GM19324 (cell line): ENCODE data around the gene CD200.

Experiments
- ATAC-seq: cut with Tn5 transposase; IDR thresholded peaks from one replicate; pipeline ENCODE4 v1.9.1; 2021; ENCODE audit warnings: mild to moderate bottlenecking, moderate library complexity; ENCODE audit not compliant: unreplicated experiment, low FRiP score

CD200 gene

GRCh38 chr3:112333002-112333380 is at the start of gene CD200:
Gene CD200, plus strand, starts transcription at chr3:112333156. Its CDS starts 57 bp downstream, at chr3:112333213.
- ATAC-seq: peak; percentile 61

- ATAC-seq: no peak
These were observed 43.9 kb upstream of the CD200 start for GRCh38 chr3:112289011-112289410.

- ATAC-seq: peak; percentile 42
These were observed 39.3 kb upstream of the CD200 start, which contains the start of gene SLC9C1 for GRCh38 chr3:112293368-112294321. Gene SLC9C1, minus strand, starts transcription at chr3:112294216. Its CDS starts 7,425 bp downstream, at chr3:112286791.

- no peak for ATAC-seq
These were observed 35.2 kb upstream of the CD200 start for GRCh38 chr3:112297714-112298113.

- ATAC-seq: no peak
These were observed 34.2 kb upstream of the CD200 start for GRCh38 chr3:112298781-112299180.

- ATAC-seq: no peak
These were observed 30.7 kb upstream of the CD200 start for GRCh38 chr3:112302150-112302830.

GRCh38 chr3:112302881-112303763 is 29.8 kb upstream of the CD200 start:
- peak; percentile 42 for ATAC-seq

GRCh38 chr3:112303764-112304325 is 29.1 kb upstream of the CD200 start:
- peak; percentile 40 for ATAC-seq

GRCh38 chr3:112304611-112305010 is 28.3 kb upstream of the CD200 start:
- no peak for ATAC-seq

GRCh38 chr3:112306825-112307224 is 26.1 kb upstream of the CD200 start:
- no peak for ATAC-seq

- ATAC-seq: no peak
These were observed 25.4 kb upstream of the CD200 start for GRCh38 chr3:112307557-112307956.

GRCh38 chr3:112308151-112308911 is 24.6 kb upstream of the CD200 start:
- ATAC-seq: no peak

- ATAC-seq: no peak
These were observed 18.3 kb upstream of the CD200 start for GRCh38 chr3:112314649-112315048.

GRCh38 chr3:112315791-112316190 is 17.2 kb upstream of the CD200 start:
- ATAC-seq: no peak

GRCh38 chr3:112319516-112320276 is 13.3 kb upstream of the CD200 start:
- no peak for ATAC-seq

GRCh38 chr3:112320691-112321090 is 12.3 kb upstream of the CD200 start:
- no peak for ATAC-seq

- ATAC-seq: no peak
These were observed 10.9 kb upstream of the CD200 start for GRCh38 chr3:112321867-112322652.

- peak; percentile 81 for ATAC-seq
These were observed 5.5 kb upstream of the CD200 start for GRCh38 chr3:112327371-112327951.
